GM18867 (cell line): ENCODE measurements around the gene CCRL2.
A peak's percentile ranks its signal among the peaks of the same experiment; 100 is the strongest.

Source experiments
- ATAC-seq: cut with Tn5 transposase; IDR thresholded peaks from one replicate; pipeline ENCODE4 v1.9.1; 2021; ENCODE audit warnings: mild to moderate bottlenecking, moderate library complexity; ENCODE audit not compliant: unreplicated experiment

Gene CCRL2, protein sequence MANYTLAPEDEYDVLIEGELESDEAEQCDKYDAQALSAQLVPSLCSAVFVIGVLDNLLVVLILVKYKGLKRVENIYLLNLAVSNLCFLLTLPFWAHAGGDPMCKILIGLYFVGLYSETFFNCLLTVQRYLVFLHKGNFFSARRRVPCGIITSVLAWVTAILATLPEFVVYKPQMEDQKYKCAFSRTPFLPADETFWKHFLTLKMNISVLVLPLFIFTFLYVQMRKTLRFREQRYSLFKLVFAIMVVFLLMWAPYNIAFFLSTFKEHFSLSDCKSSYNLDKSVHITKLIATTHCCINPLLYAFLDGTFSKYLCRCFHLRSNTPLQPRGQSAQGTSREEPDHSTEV

DNA sequence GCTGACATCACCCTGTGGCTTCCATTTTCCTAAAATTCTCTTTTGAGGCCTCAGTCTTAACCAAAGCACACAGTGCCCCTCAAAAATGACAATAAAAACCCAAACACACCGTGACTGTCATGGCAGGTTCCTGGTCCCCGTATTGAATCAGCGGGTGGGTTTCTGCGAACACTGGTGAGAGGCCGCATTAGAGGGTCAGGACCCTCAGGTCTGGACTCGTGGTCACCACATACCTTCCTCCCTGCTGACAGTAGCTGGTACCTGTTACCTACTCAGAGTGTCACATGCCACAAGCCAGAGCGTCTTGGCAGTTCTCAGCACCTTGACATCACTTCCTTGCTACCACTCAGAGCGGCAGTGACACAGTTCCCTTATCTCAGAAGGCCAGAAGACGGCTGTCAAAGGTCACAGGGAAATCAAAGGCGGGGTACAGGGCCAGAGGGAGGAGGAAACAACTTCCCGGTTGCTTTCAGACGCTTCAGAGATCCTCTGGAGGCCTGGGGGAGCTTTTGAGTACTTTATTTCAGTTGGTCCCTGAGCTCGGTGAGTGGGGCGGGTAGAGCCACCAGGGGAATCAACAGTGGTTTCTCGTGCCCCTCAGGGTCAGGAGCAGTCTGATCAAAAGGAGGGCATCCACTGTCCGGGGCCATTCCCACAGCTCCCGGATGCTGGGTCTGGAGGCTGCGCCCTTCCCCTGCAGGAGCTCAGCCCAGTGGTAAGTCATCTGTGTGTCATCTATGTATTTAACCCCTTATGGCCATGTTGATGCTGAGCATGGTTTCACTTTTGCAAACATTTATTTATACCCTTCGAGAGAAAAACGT, at the start of gene CCRL2, which contains the start of gene CCR5AS:
Gene CCRL2 (plus strand): TSS at position 472 of the 824 bp plus-strand sequence. CDS start 821 bp downstream, outside the sequence.
Gene CCR5AS (minus strand): TSS at position 279 of the 824 bp plus-strand sequence.
- peak; percentile 44 for ATAC-seq

GRCh38 chr3:46358466-46358865, 48.6 kb upstream of the CCRL2 start:
- no peak for ATAC-seq

GRCh38 chr3:46359733-46360493, 47.1 kb upstream of the CCRL2 start:
- ATAC-seq, result peak; percentile 70

GRCh38 chr3:46360907-46361306, 46.2 kb upstream of the CCRL2 start:
- ATAC-seq, result no peak

DNA sequence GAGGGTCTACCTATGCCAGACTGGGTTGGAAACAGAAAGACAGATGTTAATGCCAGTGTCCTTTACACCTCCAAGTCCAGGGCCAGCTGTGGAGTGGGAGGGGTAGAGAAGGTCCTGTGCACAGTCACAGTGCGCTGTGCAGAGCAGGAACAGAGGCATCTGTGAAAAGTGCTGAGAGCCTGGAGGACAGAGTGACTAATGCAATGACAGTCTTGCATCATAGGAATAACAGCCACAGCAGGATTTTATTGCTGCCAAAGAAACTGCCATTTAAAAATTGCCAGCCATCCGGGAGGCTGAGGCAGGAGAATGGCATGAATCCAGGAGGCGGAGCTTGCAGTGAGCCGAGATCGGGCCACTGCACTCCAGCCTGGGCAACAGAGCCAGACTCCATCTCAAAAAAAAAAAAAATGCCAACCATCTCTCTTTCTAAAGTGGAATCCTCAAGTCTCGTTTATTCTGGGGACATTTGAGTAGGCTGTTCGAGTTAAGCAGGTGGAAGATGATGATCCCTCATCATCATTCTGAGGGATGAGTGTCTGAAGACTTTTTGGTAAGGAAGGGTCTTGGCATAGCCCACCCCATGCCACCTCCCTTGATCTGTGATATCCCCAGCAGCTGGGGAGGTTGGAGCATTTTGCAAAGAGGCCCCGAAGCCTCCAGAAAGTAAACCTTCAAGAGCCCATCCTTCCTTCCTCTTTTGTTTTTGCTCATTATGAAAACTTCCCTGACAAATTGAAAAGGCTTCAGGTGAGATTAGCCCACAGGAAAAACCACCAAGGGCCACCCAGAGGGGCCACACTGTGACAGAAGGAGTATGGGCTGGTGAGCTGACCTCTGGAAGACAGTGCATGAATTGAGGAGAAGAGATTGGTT, 45.4 kb upstream of the CCRL2 start:
- no peak for ATAC-seq

DNA sequence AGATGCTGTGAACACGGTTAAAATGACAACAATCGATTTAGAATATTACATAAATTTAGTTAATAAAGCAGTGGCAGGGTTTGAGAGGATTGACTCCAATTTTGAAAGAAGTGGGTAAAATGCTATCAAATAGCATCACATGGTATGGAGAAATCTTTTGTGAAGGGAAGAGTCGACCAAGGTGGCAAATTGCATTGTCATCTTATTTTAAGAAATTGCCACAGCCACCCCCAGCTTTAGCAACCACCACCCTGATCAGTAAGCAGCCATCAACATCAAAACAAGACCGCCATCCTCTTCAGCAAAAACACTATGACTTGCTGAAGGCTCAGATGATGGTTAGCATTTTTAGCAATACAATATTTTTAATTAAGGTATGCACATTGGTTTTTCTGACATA, 42.0 kb upstream of the CCRL2 start:
- no peak for ATAC-seq

GRCh38 chr3:46365737-46366524, 41.1 kb upstream of the CCRL2 start:
- no peak for ATAC-seq

- ATAC-seq, result no peak
Observed at GRCh38 chr3:46367811-46368210, 39.2 kb upstream of the CCRL2 start.

- ATAC-seq, result peak; percentile 64
Observed at GRCh38 chr3:46368569-46368968, 38.5 kb upstream of the CCRL2 start.

GRCh38 chr3:46369151-46369550, 37.9 kb upstream of the CCRL2 start:
- no peak for ATAC-seq

DNA sequence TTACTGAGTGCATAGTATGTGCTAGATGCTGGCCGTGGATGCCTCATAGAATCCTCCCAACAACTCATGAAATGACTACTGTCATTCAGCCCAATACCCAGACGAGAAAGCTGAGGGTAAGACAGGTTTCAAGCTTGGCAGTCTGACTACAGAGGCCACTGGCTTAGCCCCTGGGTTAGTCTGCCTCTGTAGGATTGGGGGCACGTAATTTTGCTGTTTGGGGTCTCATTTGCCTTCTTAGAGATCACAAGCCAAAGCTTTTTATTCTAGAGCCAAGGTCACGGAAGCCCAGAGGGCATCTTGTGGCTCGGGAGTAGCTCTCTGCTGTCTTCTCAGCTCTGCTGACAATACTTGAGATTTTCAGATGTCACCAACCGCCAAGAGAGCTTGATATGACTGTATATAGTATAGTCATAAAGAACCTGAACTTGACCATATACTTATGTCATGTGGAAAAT, 37.4 kb upstream of the CCRL2 start:
- peak; percentile 59 for ATAC-seq

DNA sequence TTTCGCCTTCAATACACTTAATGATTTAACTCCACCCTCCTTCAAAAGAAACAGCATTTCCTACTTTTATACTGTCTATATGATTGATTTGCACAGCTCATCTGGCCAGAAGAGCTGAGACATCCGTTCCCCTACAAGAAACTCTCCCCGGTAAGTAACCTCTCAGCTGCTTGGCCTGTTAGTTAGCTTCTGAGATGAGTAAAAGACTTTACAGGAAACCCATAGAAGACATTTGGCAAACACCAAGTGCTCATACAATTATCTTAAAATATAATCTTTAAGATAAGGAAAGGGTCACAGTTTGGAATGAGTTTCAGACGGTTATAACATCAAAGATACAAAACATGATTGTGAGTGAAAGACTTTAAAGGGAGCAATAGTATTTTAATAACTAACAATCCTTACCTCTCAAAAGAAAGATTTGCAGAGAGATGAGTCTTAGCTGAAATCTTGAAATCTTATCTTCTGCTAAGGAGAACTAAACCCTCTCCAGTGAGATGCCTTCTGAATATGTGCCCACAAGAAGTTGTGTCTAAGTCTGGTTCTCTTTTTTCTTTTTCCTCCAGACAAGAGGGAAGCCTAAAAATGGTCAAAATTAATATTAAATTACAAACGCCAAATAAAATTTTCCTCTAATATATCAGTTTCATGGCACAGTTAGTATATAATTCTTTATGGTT, 36.1 kb upstream of the CCRL2 start, which contains the start of gene CCR5:
Gene CCR5 (plus strand): TSS at position 108 of the 680 bp plus-strand sequence. CDS start 1,957 bp downstream, outside the sequence.
- no peak for ATAC-seq

GRCh38 chr3:46371519-46372340, 35.3 kb upstream of the CCRL2 start:
- ATAC-seq, result no peak

DNA sequence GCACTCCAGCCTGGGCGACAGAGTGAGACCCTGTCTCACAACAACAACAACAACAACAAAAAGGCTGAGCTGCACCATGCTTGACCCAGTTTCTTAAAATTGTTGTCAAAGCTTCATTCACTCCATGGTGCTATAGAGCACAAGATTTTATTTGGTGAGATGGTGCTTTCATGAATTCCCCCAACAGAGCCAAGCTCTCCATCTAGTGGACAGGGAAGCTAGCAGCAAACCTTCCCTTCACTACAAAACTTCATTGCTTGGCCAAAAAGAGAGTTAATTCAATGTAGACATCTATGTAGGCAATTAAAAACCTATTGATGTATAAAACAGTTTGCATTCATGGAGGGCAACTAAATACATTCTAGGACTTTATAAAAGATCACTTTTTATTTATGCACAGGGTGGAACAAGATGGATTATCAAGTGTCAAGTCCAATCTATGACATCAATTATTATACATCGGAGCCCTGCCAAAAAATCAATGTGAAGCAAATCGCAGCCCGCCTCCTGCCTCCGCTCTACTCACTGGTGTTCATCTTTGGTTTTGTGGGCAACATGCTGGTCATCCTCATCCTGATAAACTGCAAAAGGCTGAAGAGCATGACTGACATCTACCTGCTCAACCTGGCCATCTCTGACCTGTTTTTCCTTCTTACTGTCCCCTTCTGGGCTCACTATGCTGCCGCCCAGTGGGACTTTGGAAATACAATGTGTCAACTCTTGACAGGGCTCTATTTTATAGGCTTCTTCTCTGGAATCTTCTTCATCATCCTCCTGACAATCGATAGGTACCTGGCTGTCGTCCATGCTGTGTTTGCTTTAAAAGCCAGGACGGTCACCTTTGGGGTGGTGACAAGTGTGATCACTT, 34.3 kb upstream of the CCRL2 start:
- ATAC-seq, result no peak

DNA sequence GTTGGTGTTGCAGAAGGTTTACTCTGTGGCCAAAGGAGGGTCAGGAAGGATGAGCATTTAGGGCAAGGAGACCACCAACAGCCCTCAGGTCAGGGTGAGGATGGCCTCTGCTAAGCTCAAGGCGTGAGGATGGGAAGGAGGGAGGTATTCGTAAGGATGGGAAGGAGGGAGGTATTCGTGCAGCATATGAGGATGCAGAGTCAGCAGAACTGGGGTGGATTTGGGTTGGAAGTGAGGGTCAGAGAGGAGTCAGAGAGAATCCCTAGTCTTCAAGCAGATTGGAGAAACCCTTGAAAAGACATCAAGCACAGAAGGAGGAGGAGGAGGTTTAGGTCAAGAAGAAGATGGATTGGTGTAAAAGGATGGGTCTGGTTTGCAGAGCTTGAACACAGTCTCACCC, 32.3 kb upstream of the CCRL2 start:
- ATAC-seq, result no peak

DNA sequence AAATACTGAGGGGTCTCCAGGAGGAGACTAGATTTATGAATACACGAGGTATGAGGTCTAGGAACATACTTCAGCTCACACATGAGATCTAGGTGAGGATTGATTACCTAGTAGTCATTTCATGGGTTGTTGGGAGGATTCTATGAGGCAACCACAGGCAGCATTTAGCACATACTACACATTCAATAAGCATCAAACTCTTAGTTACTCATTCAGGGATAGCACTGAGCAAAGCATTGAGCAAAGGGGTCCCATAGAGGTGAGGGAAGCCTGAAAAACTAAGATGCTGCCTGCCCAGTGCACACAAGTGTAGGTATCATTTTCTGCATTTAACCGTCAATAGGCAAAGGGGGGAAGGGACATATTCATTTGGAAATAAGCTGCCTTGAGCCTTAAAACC, 31.8 kb upstream of the CCRL2 start:
- no peak for ATAC-seq

DNA sequence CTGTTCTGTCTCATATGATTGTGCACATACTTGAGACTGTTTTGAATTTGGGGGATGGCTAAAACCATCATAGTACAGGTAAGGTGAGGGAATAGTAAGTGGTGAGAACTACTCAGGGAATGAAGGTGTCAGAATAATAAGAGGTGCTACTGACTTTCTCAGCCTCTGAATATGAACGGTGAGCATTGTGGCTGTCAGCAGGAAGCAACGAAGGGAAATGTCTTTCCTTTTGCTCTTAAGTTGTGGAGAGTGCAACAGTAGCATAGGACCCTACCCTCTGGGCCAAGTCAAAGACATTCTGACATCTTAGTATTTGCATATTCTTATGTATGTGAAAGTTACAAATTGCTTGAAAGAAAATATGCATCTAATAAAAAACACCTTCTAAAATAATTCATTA, 31.2 kb upstream of the CCRL2 start:
- no peak for ATAC-seq
